HG03135 (cell line): ENCODE measurements around the gene OLFML2A.

Experiments used
- ATAC-seq: cut with Tn5 transposase; IDR thresholded peaks from one replicate; pipeline ENCODE4 v1.9.1; 2021; ENCODE audit warnings: mild to moderate bottlenecking, moderate library complexity; ENCODE audit not compliant: unreplicated experiment

OLFML2A gene

GRCh38 chr9:124774129-124774978 lies 2.6 kb upstream of the OLFML2A start:
- ATAC-seq = no peak

GRCh38 chr9:124776618-124776953 lies 347 bp upstream of the OLFML2A start:
- ATAC-seq = no peak

GRCh38 chr9:124778575-124779367 lies 1.8 kb downstream of the OLFML2A start:
- no peak for ATAC-seq

DNA sequence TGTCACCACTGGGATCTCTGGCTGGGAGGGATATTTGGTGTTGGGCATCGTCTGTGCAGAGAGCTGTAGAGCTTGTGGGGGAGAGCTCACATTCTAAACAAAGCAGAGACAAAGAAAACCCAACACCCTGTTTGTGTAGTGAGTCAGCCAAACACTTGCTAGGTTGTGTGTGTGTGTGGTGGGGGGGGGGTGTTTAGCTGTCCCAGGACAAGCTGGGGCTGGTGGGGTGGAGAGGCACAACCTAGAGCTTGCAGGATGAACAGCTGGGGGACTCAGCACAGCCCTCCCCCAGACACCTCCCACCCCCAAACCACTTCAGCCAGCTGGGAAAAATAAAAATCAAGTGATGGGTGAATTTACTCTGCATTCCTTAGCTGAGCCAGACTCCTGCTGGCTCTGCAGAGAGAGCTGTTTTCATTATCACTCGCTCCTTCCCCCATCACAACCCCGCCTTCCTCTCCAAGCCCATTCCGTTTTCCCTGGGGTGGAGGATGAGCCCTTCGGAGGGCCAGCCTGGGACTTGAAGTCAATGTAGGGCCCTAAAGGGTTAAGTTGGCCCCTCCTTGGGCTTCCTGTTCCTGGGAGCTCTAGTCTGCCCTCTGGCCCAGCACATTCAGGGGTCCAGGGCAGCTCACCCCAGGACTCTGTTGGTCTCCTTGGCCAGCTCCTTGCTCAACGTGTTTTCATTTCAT lies 2.6 kb downstream of the OLFML2A start:
- no peak for ATAC-seq

DNA sequence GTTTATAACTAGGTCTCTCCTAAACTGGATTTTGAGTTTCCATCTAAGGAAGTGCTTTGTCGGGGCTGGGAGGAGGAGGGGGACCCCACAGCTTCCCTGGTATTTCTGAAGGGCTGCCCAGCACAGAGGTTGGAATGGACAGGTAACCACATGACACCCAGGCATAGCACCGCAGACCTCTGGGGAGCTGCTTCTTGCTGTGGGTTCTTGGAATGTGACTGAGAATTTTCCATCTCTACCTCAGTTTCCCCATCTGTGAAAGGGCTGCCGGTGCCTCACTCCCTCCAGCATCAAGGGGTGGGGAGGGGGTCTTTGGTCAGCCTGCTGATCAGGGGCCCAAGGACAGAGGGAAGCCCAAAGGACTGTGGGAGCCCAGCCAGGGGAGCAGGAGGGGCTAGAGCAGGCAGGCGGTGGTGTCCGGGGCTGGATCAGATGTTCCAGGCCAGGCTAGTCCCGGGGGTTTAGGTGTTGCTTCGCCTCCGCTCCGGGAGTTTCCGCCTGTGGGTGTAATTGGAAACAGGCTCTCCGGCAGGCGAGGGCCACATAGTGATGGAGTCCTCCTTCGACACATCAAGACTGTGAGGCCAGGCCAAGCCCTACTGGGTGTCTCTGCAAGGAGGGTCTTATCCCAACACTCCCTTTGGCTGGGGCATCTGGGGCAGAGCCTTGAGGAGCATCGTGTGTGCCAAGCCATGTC lies 3.3 kb downstream of the OLFML2A start:
- ATAC-seq = no peak

DNA sequence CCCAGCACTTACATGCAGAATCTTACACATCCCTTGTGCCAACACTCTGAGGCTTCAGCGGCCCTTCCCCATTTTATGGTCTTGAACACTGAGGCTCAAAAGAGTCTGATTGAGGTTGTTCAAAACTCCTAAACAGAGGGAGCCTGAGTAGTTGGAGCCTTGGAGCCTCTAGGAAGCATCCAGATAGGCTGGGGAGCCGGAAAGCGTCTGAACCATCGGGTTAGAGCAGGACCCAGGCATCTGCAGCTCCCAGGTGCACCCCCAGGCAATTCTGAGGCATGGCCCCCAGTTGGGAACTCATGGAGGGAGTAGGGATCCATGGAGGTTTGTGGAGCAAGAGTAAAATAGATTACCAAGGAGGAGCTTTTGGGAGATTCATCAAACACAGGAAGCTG lies 3.8 kb downstream of the OLFML2A start:
- ATAC-seq = no peak

- ATAC-seq = no peak
Observed at GRCh38 chr9:124781967-124782660, 5.2 kb downstream of the OLFML2A start.

GRCh38 chr9:124782661-124783574 lies 6.0 kb downstream of the OLFML2A start:
- ATAC-seq = no peak

DNA sequence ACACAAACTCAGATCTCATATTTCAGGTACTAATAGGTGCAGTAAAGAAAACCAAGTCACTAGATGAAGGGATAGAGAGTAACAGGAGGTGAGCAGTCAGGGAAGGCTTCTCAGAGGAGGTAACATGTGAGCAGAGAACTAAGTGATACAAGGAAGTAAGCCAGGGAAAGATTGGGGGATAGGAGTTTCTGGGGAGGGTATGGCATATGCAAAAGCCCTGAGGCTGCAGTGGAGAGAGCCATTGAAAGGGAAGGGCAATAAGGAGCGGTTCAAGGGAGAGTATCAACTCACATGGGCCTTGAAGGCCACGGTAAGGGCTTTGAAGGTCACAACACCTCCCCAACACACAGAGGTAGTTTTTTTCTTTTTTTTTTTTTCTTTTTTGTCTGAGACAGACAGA lies 6.9 kb downstream of the OLFML2A start:
- ATAC-seq = no peak

DNA sequence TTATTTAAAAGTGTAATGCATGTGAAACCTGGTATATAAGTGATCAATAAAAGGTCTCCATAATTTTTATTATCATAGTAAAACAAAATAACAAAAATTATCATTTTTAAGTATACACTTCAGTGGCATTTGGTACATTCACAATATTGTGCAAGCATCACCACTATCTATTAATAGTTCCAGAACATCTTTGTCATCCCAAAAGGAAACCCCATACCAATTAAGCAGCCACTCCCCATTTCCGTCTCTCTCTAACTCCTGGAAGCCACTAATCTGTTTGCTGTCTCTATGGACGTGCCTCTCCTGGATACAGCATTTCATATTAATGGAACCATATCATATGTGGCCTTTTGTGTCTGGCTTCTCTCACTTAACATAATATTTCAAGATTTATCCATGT lies 7.6 kb downstream of the OLFML2A start:
- ATAC-seq = no peak

GRCh38 chr9:124786881-124787573 lies 10.1 kb downstream of the OLFML2A start:
- no peak for ATAC-seq

GRCh38 chr9:124788542-124789217 lies 11.7 kb downstream of the OLFML2A start:
- ATAC-seq = no peak

- ATAC-seq = no peak
Observed at GRCh38 chr9:124789531-124789930, 12.6 kb downstream of the OLFML2A start.

DNA sequence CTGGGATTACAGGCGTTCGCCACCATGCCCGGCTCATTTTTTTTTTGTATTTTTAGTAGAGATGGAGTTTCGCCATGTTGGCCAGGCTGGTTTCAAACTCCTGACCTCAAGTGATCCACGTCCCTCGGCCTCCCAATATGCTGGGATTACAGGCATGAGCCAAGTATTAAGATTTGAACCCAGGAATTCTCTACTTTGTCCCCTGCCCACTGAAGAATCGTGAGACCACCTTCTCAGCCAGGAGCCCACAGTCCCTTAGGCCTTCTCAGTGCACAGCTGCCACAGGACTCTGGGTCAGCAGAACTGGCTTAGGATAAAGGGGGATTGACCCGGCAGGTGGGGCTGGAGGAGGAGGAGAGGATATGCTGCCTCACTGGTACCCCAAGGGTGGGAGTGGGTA lies 13.4 kb downstream of the OLFML2A start:
- ATAC-seq = no peak

DNA sequence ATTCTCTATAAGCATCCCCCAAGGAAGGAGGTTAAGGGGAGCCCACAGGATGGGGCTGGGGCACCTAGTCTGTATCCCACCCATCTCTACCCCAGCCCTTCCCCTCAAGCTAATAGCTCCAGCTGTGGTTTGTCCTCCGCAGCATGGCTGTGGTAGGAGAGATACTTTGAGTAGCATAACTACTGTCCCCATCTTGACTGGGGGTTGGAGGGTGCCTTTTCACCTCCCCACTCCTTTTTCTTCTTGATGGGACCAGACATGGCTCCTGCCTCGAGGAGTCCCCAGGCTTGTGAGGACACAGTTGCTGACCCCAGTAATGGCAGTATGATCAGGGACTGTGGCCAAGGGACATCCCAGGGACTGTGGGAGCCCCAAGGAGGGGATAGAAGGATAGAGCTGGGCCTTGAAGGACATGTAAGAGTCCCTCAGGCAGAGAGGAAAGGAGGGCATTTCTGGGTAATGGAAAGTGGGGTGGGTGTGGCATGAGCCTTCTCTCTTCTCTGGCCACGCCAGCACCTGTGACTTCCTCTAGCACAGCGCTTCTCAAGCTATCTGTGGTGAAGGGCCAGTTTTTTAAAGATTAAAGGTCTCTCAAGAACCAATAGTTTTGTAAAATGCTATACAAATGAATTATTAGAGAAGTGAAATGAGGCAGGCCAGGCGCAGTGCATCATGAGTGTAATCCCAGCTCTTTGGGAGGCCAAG lies 14.0 kb downstream of the OLFML2A start:
- ATAC-seq = no peak

GRCh38 chr9:124792257-124793014 lies 15.5 kb downstream of the OLFML2A start:
- ATAC-seq = no peak

DNA sequence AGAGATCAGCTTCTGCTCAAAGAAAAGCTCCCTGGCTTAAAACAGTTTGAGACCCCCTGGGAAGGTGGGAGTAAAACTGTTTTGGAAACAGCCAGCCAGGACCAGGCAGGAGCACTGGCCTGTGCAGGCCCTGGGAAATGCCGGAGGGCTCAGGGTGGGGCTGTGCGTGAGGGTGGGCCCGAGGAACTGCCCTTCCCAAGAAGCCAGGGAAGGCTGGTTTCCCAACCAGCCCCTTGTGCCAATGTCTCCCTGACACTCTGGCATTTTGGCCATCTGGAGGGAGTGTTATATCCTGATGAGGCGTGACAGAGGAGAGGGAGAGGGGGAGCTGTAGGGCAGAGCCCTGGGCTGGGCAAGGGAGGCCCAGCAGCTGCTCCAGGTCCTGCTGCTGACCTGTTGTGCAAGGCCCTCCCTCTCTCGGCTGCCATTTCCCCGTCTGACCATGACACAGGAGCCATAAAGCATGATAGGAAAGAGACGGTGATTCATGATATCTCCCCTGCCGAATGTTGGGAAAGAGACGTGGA lies 16.1 kb downstream of the OLFML2A start:
- no peak for ATAC-seq
